IPS-18c (cell line): ENCODE results near the gene TMEM50A.
"Not testable (repeated sequence)": the region's sequence is repeated elsewhere in the genome, so short reads cannot be mapped to it uniquely, and the experiment has no call there.

Experiments
- H3K4me3 ChIP-seq: 2 replicates; pipeline ENCODE4 v1.7.0; 2013; ENCODE audit warnings: low read depth, mild to moderate bottlenecking, low read length, moderate library complexity; ENCODE audit not compliant: insufficient read depth
- H3K9me3 ChIP-seq: one replicate; pipeline ENCODE4 v1.6.1; 2013; ENCODE audit warnings: mild to moderate bottlenecking, low read length, moderate library complexity; ENCODE audit not compliant: control insufficient read depth, insufficient read depth

Gene TMEM50A

DNA sequence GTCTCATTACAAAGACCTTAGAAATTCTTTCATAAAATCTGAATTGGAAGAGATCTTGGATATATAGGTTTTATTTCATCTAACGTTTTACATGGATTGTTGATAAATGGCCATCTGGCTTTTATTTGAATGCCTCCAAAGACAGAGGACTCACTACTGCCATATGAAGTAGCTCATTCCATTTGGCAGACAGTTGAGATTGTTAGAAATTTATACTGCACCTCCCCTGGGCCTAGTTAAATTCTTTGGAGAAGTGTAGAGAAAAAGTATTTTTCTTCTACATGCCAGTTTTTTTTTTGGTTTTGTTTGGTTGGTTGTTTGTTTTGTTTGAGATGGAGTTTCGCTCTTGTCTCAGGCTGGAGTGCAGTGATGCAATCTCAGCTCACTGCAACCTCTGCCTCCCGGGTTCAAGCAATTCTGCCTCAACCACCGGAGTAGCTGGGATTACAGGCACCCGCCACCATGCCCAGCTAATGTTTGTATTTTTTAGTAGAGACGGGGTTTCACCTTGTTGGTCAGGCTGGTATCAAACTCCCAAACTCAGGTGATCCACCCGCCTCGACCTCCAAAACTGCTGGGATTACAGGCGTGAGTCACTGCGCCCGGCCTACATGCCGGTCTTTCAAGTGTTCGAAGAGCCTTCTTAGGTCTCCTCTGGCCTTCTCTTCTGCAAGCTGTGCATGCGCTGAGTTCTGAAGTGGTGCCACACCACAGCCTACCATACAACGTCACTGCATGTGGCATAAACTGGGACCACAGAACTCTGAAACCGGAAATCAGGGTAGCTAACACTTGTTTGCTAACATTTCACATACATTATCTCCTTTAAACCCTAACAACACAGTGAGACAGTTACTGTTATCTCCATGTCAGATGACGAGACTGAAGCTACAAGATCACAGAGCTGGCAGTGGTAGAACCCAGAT is 24.8 kb downstream of the TMEM50A start:
- H3K4me3 ChIP-seq, H3K9me3 ChIP-seq: not testable (repeated sequence)

DNA sequence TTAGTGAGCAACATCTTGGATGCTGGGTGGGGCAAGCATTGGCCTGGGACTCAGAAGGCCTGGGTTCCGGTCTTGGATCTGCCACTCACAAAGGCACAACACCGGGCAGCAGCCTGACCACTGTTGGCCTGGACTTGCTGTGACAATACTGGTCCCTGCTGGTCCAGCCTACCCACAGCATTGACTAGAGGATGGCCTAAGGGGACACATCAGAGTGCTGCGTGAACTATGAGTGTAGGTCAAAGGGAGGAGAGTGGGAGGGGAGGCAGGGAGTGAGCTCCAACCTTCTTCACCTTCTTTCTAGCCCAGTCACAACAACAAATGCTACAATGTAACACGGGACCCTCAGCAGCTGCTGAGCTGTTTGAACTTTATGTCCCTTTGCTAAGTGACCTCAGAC is 31.1 kb downstream of the TMEM50A start:
- H3K9me3 ChIP-seq: no peaks in the 10 kb centered on the region
- no peak overlapping the region for H3K4me3 ChIP-seq

DNA sequence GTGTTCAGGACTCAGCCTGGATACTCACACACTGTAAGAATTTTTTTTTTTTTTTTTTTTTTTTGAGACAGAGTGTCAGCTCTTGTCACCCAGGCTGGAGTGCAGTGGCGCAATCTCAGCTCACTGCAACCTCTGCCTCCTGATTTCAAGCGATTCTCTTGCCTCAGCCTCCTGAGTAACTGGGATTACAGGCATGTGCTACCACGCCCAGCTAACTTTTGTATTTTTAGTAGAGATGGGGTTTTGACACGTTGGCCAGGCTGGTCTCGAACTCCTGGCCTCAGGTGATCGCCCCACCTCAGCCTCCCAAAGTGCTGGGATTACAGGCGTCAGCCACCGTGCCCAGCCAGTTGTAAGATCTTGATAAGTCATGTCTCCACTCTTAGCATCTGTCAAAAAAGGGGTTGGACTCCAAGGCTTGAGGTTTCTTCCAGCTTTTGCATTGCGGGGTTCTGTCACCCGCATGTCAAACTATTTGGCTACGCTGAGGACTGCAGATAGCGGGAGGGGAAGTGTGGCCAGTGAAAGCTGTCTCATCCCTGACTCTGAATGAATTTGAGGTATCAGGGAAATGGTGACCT is 31.6 kb downstream of the TMEM50A start:
- H3K9me3 ChIP-seq, H3K4me3 ChIP-seq: not testable (repeated sequence)

DNA sequence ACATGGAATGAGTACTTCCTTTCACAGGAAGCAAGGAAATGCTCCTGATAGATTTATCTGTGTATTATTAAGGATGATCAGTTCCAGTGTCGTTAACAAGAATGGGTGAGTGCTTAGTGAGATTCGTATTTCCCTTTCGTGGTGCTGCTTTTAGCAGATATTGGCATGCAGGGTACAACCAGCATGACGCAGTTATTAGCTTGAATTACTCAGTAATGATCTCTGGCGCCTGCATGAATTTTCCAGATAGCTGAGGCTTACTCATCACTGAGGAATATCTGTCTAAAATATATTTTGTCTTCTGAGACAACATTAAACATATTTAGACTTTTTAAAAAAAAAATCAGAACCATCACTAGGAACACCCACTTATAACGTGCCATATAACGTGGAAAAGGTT is 33.6 kb downstream of the TMEM50A start:
- not testable (repeated sequence) for H3K9me3 ChIP-seq, H3K4me3 ChIP-seq

DNA sequence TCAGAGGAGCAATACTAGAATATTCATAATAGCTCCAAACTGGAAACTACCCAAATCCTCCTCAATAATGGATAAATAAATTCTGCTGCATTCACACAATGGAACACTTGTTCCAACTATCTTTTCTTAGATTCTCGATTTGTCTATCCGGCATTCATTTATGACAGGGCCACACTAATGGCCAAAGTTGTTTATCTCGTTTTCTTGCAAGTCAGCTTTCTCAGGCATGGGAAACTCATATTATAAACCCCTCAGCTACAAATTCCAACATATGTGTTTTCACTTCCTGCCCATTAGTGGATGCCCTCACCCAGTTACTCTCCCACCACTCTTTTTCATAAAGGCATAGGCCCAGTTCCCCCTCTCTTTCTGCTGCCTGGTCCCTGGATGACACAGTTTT is 40.2 kb downstream of the TMEM50A start:
- not testable (repeated sequence) for H3K4me3 ChIP-seq, H3K9me3 ChIP-seq

DNA sequence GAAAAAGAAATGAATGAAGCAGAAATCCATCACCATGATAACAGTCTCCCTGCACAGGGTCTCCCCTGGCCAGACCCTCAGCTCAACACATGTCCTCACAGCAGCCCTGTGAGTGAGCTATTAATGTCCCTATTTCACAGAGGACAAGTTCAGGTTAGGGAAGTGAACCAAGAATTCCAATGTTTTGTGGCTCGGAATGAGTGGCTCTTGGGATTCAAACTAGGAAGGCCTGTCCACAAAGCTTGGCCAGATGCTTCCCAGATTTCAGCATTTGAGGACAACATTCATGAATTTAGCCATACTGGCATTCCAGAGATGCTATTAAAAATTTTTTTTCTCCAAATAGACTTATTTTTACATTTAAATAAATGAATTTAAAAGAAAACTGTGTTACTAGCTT is 44.4 kb downstream of the TMEM50A start:
- H3K9me3 ChIP-seq, H3K4me3 ChIP-seq: not testable (repeated sequence)

DNA sequence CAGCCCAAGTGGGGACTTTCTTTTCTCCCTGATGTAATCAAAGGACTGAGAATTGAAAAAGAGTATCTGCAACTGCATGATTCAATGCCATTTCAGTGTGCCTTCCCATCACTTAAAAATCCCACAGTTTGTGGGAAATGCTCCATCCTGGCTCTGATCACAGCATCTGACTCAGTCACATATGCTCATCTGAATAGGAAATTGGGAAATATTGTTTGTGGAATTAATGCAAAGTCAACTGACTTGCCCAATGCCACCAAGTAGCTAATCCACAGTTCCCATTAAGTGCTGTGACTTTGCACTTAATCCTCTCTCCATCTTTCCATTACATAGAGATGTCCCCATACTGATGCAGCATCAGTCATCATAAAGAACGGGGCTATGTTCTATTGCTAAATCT is 45.0 kb downstream of the TMEM50A start:
- not testable (repeated sequence) for H3K9me3 ChIP-seq, H3K4me3 ChIP-seq

DNA sequence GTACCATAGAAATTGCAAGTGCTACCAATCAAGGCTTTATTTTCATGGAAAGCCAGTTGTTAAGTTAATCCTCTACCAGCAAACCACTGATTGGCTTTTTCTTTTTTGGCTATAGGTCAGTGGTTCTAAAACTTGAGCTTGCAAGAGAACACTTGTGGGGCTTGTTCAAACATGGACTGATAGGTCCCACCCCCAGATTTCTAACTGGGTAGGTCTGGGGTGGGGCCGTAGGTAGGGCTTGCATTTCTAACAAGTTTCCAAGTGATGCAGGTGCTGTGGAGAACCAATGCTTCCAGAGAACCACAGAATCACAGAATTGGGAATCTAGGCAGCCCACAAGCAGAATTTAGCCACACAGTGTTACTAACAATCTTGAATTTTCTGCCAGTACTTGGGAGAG is 45.7 kb downstream of the TMEM50A start:
- H3K4me3 ChIP-seq, H3K9me3 ChIP-seq: not testable (repeated sequence)

DNA sequence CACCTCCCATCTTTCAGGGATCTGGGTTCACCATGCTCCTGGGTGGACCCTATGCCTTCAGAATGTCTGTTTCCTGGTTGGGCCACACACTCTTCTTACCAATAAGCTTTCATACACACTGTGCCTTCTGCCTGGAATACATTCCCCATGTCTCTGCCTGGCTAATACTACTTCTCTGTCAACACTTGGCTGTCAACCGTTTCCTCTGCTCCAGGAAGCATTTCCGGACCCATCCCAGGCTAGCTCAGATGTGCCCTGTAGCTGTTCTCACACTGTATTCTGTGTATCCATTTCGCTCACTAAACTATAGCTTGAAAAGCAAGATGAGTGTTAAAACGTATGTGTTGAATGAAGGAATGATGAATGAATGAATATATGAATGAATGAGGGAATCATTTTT is 49.0 kb downstream of the TMEM50A start:
- H3K9me3 ChIP-seq, H3K4me3 ChIP-seq: not testable (repeated sequence)

DNA sequence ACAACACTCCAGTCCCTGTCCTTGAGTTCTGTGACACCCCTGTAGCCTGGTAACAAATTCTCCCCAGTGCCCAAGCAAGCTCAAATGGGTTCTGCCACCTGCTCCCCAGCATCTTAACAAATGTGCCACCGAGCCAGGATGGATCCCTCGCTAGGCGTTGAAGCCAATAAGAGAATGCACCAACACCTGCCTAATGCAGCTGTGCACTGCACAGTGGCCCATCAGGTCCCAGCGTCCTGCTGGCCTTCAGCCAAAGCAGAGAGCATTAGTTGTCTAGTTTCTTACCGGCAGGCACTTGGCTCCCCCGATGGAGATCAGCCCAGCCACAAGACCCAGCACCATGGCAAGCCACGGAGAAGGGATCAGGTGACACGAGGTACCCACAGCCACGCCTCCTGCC is 50.6 kb downstream of the TMEM50A start:
- H3K4me3 ChIP-seq, H3K9me3 ChIP-seq: not testable (repeated sequence)

DNA sequence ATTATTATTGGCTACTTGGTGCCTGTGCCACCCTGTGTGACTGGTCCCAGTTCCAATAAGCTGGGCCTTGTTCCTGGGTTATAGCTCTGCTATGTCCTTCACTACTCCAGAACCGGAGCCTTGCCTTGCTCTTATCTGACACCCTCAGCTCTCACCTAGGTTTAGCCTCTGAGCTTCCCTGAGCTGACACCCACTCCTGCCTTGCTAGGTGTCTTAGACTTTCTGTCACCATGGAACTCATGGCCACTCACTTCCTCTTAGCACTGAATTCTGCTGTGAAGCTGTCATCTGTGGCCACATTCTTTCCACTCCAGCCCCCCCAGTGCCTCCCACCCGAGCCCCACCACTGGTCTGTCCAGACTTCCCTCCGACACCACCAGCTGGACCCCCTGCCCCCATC is 51.6 kb downstream of the TMEM50A start:
- not testable (repeated sequence) for H3K4me3 ChIP-seq, H3K9me3 ChIP-seq

DNA sequence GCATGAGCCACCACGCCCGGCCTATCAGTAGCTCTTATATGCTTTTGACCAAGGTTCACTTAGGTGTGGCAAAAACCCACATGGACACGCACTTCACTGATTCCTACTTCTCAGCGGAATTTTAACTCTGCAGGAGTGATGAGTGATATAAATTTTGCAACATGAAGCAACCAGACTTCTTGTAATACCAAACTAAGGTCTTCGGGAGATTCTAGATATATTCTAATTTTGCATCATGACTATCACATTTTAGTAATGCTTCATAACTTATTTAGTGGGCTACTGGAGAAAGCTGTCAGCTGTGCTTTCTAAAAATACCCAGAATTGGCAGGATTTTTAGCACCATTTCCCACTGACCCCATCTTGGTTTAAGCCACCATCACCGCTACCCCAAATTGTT is 54.7 kb downstream of the TMEM50A start:
- Histone ChIP-seq H3K4me3 (no peak overlapping the region), H3K9me3 (no peaks in the 10 kb centered on the region)

DNA sequence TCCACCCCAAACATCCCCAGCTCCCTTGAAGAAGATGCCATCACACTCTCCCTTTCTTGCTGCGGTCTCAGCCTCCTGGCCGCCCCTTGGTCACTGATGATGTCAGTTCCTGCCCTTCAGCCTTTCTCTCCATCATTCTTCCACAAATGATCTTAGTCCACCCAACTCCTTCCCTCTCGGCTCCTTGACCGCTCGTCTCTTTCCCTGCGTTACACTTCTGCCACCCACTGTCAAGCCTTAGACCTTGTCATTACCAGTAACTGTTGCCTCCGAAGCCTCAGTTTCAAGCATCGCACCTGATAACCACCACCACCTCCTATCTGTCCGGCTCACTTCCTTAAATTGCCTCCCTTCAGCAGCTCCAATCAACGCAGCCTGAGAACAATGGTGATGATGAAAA is 59.4 kb downstream of the TMEM50A start:
- H3K9me3 ChIP-seq, H3K4me3 ChIP-seq: not testable (repeated sequence)

DNA sequence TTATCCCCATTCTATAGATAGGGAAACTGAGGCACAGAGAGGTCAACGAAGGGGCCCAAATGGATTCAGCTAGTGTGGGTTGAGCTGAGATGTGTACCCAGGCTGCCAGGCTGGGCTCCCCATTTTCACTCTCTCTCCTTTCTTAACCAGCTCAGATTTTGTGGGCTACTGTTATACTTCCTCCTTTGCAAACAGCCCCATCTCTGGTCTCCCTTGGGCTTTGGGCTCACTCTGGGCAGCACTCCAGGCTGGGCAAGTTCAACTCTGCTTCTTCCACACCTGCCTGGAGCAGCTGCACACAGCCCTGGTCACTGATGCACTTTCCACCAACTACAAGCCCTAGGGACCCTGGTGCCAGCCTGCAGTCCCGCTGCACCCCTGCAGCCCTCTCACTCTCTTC is 59.9 kb downstream of the TMEM50A start:
- not testable (repeated sequence) for H3K9me3 ChIP-seq, H3K4me3 ChIP-seq

DNA sequence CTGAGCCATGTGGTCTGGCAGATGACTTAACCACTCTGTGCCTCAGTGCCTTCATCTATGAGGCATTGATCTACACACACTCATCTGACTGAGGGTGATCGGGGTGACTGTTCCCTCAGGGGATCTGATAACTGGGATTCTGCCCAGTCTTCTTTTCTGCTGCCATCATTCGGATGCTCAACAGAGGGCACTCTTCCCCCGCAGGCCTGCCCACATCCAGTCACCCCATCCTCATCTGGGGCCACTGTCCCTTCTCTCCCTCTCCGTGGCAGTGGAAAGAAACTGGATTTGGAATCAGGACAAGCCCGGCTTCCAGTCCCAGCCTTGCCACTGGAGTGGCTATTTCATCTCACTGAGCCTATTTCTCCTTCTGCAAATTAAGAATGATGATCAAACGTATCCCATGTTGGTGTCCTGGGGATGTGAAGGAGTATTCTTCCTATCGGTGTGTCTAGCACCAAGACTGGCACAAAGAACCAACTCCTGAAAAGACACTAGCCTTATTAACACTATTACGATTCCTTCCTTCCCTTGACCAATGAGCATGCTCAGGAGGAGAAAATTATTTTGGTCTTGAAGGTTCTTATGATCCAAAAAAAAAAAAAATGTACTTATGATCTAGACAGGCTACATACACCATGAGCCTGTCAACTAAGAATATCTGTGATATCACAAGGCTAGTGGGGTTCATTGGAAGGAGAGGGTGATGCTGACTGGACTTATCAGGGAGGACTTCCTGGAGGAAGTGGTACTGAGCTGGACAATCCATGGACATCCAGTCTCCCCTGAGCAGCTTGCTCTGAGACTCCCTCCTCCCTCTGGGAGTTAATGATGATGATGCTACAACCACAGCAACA is 65.0 kb downstream of the TMEM50A start:
- H3K9me3 ChIP-seq, H3K4me3 ChIP-seq: not testable (repeated sequence)

DNA sequence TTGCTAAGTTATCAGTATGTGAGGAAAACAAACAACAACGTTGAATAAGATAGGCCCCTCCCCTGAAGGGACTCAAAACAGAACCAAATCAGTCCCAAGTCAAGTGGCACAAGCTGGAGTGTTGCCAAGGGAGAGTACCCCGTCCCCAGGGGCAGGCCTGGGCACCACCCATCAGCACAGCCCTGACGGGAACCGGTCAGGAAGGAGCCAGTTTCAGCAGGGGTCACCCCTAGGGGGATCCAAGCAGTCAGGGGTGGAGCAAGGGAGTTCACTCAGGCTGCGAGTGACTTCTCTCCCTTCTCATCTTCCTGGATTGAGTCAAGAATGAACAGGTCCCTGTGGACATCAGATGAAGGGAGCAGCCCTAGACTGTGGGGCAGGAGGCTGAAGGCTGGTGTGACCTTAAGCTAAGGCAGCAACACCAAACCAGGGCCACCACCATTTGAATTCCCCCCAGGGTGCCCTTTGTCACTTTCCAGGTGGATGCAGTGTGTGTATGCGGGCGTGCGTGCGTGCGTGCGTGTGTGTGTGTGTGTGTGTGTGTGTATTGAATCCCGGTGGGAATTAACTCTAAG is 67.7 kb downstream of the TMEM50A start:
- not testable (repeated sequence) for H3K9me3 ChIP-seq, H3K4me3 ChIP-seq

DNA sequence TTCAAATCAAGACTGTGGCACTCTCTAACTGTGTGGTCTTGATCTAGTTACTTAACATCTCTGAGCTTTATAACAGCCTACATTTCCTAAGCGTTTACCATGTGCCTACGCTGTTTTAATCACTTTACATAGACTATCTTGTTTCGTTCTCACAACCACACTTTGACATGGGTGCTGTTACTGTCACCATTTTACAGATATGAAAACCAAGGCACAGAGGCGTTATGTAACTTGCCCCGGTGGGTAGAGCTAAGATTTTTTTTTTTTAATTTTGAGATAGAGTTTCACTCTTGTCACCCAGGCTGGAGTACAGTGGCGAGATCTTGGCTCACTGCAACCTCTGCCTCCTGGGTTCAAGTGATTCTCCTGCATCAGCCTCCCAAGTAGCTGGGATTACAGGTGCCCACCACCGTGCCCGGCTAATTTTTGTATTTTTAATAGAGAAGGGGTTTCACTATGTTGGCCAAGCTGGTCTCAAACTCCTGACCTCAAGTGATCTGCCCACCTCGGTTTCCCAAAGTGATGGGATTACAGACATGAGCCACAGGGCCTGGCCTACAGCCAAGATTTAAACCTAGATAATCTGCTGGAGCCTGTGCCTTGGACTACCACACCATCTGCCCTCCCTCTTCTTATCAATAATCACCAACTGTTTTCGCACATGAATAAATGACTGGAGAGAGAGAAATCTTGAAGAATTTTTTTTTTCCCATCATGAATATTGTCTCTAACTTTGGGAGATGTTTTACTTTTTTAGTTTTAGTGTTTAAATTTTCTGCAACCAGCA is 71.7 kb downstream of the TMEM50A start:
- H3K4me3 ChIP-seq, H3K9me3 ChIP-seq: not testable (repeated sequence)
